Measurements from ENCODE around the gene RUSC2.

DNA sequence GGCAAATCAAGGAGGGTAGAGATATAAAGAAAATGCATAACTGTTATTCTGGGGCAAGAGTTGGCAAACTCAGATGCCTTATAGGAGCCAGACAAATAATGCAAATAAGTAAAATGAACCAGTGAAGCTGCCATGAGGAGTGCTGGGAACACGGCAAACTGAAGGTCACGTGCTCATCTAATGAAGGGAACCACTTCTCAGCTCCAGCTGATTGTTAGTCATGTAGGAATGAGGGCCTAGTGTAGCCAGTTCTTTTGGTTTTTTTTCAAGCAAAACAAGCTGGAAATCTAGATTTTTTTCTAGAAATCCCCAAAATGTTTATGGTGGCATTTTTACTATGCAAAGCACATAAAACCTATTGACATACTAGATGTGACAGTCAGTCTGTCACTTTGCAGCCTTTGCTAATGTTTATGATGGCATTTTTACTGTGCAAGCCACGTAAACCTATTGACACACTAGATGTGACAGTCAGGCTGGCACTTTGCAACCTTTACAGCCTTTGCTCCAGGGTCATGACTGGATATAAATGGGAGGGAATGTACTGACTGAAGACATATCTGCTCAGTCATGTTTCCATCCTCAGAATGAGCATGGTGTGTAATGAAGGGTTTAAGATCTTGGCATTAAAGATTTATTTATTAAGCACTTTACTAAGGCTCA, 39.4 kb downstream of the RUSC2 start:
- TF ChIP-seq, protein P1, sequence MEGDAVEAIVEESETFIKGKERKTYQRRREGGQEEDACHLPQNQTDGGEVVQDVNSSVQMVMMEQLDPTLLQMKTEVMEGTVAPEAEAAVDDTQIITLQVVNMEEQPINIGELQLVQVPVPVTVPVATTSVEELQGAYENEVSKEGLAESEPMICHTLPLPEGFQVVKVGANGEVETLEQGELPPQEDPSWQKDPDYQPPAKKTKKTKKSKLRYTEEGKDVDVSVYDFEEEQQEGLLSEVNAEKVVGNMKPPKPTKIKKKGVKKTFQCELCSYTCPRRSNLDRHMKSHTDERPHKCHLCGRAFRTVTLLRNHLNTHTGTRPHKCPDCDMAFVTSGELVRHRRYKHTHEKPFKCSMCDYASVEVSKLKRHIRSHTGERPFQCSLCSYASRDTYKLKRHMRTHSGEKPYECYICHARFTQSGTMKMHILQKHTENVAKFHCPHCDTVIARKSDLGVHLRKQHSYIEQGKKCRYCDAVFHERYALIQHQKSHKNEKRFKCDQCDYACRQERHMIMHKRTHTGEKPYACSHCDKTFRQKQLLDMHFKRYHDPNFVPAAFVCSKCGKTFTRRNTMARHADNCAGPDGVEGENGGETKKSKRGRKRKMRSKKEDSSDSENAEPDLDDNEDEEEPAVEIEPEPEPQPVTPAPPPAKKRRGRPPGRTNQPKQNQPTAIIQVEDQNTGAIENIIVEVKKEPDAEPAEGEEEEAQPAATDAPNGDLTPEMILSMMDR (IDR thresholded peaks at IDR 0.05): no peak
- no peak for TF ChIP-seq POLR2AphosphoS5 (IDR thresholded peaks at IDR 0.05)

Measured in upper lobe of left lung (tissue), 4 donors.